Measurements from ENCODE around the gene MAD1L1. TPM values are rescaled to one million over a fixed set of nuclear protein-coding genes. Genes with fewer than 3 reads are reported as not detected.

MAD1L1 gene
- total and polyA plus RNA-seq, 4 donors, result 43.0 to 54.9 (median 49.9) TPM

DNA sequence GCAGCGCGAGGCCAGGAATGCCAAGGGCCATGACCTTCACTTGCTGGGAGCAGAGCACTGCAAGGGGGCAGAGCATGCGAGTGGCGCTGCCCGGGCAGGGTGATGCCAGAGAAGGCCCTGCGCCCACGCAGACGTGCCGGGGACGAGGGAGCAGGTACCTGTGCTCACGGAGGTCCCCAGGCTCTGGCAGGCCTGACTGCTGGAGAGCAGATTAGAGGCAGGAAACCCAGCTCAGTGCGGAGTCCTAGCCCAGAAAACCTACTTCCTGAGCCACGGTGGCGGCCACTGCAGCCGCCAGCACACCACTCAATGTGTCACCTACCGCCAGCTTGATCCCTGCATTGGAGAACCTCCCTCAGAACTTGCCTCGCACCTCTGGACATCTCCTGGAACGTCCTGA is 148.4 kb downstream of the MAD1L1 start:
- H3K4me3 ChIP-seq, result no peak overlapping the region
- WGBS, 2 donors, result 64 to 82% methylated on average over 18 of the region's 18 CpGs
- peaks cover 0 to 10% (median 0%) of the 10 kb centered on the region in 5 donors for H3K4me1 ChIP-seq (ENCODE audit: control insufficient read depth in 5 of 5, insufficient read depth in 5 of 5, low read length in 5 of 5)
- H3K36me3 ChIP-seq (ENCODE audit: control insufficient read depth in 4 of 4, insufficient read depth in 4 of 4, low read length in 4 of 4), result peaks cover 0 to 7% (median 0%) of the 10 kb centered on the region in 4 donors
- no peak for TF ChIP-seq CTCF (IDR thresholded peaks at IDR 0.05; ENCODE audit: control extremely low read depth, extremely low read depth)
- no peak overlapping the region for H3K27ac ChIP-seq (ENCODE audit: low read depth in 1 of 2, low read length in 1 of 2)
- no peaks in the 10 kb centered on the region for H3K9me3 ChIP-seq (ENCODE audit: control insufficient read depth in 4 of 4, insufficient read depth in 3 of 4, low read length in 3 of 4)
- DNase-seq (no peak), ATAC-seq (ENCODE audit: insufficient read depth, low FRiP score) (no peak)
- H3K27me3 ChIP-seq (ENCODE audit: control insufficient read depth in 3 of 3, insufficient read depth in 3 of 3, low read length in 2 of 3), result no peaks in the 10 kb centered on the region
- no peak overlapping the region for H3K9ac ChIP-seq (ENCODE audit: insufficient read depth in 1 of 2, low read length in 2 of 2)

- Histone ChIP-seq H3K27ac (ENCODE audit: low read depth in 1 of 2, low read length in 1 of 2) (no peak overlapping the region), H3K9ac (ENCODE audit: insufficient read depth in 1 of 2, low read length in 2 of 2) (no peak overlapping the region), H3K27me3 (ENCODE audit: control insufficient read depth in 3 of 3, insufficient read depth in 3 of 3, low read length in 2 of 3) (no peaks in the 10 kb centered on the region), H3K9me3 (ENCODE audit: control insufficient read depth in 4 of 4, insufficient read depth in 3 of 4, low read length in 3 of 4) (no peaks in the 10 kb centered on the region), H3K4me1 (ENCODE audit: control insufficient read depth in 5 of 5, insufficient read depth in 5 of 5, low read length in 5 of 5) (peaks cover 0 to 10% (median 0%) of the 10 kb centered on the region in 5 donors), H3K36me3 (ENCODE audit: control insufficient read depth in 4 of 4, insufficient read depth in 4 of 4, low read length in 4 of 4) (peaks cover 0 to 7% (median 0%) of the 10 kb centered on the region in 4 donors), H3K4me3 (no peak overlapping the region)
- 97% methylated on average over 17 of the region's 17 CpGs for WGBS, 2 donors
- DNase-seq (no peak), ATAC-seq (ENCODE audit: insufficient read depth, low FRiP score) (no peak)
- TF ChIP-seq CTCF (IDR thresholded peaks at IDR 0.05; ENCODE audit: control extremely low read depth, extremely low read depth), result no peak
Observed at GRCh38 chr7:2083362-2083761, 149.4 kb downstream of the MAD1L1 start.

GRCh38 chr7:2082139-2082998 is 150.4 kb downstream of the MAD1L1 start:
- Histone ChIP-seq H3K9ac (ENCODE audit: insufficient read depth in 1 of 2, low read length in 2 of 2) (no peak overlapping the region), H3K27me3 (ENCODE audit: control insufficient read depth in 3 of 3, insufficient read depth in 3 of 3, low read length in 2 of 3) (no peaks in the 10 kb centered on the region), H3K36me3 (ENCODE audit: control insufficient read depth in 4 of 4, insufficient read depth in 4 of 4, low read length in 4 of 4) (peaks cover 0 to 7% (median 0%) of the 10 kb centered on the region in 4 donors), H3K4me1 (ENCODE audit: control insufficient read depth in 5 of 5, insufficient read depth in 5 of 5, low read length in 5 of 5) (peaks cover 0 to 10% (median 0%) of the 10 kb centered on the region in 5 donors), H3K9me3 (ENCODE audit: control insufficient read depth in 4 of 4, insufficient read depth in 3 of 4, low read length in 3 of 4) (no peaks in the 10 kb centered on the region), H3K27ac (ENCODE audit: low read depth in 1 of 2, low read length in 1 of 2) (no peak overlapping the region), H3K4me3 (no peak overlapping the region)
- TF ChIP-seq CTCF (IDR thresholded peaks at IDR 0.05; ENCODE audit: control extremely low read depth, extremely low read depth), result no peak
- WGBS, 2 donors, result 92 to 93% methylated on average over 31 of the region's 31 CpGs
- ATAC-seq (ENCODE audit: insufficient read depth, low FRiP score) (no peak), DNase-seq (peak; percentile 58 to 75 (median 64))
